Ovary (tissue), 9 donors: ENCODE measurements around the gene RYR2. TPM values are rescaled to one million over a fixed set of nuclear protein-coding genes. Genes with fewer than 3 reads are reported as not detected.

Experiments
- DNase-seq, 5 donors: peaks; one replicate each; pipeline ENCODE4 v3.0.0-alpha.2; 2019 to 2020
- H3K27ac ChIP-seq, 2 donors: fragments of 200-600 bp; one replicate each; pipeline versions ENCODE4 v1.5.1 to v1.8.0; 2019 to 2022
- H3K27me3 ChIP-seq: fragments of 200-600 bp; one replicate; pipeline ENCODE4 v1.8.0; 2022
- H3K36me3 ChIP-seq: fragments of 200-600 bp; sonication (generic); one replicate; pipeline ENCODE4 v1.5.1; 2019
- H3K4me1 ChIP-seq: one replicate; pipeline ENCODE4 v1.8.1; 2013; ENCODE audit warnings: mild to moderate bottlenecking, moderate library complexity; ENCODE audit not compliant: insufficient read depth
- H3K4me3 ChIP-seq: fragments of 200-600 bp; sonication (generic); one replicate; pipeline ENCODE4 v1.5.1; 2017
- H3K9me3 ChIP-seq, 2 donors: fragments of 200-600 bp in 1 of 2; sonication (generic) in 1 of 2; one replicate each; pipeline versions ENCODE4 v1.5.1 to v1.8.1; 2013 to 2019; ENCODE audit warnings: mild to moderate bottlenecking in 1 of 2, moderate library complexity in 1 of 2
- CTCF ChIP-seq, 3 donors: fragments of 450-650 bp in 2 of 3; fragments of 200-600 bp in 1 of 3; IDR thresholded peaks; one replicate each; pipeline versions ENCODE4 v1.5.1 to v1.8.0; 2016 to 2022; ENCODE audit warnings: antibody characterized with exemption in 3 of 3, mild to moderate bottlenecking in 1 of 3
- EP300 ChIP-seq: sonication (generic); formaldehyde crosslinking; IDR thresholded peaks from one replicate; pipeline ENCODE4 v1.6.1; 2017; ENCODE audit warnings: antibody characterized with exemption
- POLR2A ChIP-seq: fragments of 450-650 bp; IDR thresholded peaks from one replicate; pipeline ENCODE4 v1.6.1; 2017; ENCODE audit warnings: antibody characterized with exemption, mild to moderate bottlenecking, moderate library complexity
- WGBS, 3 donors: extraction: QIAGEN DNeasy Blood & Tissue Kit in 1 of 3; methylation state at CpG; one replicate each; pipeline versions ENCODE4 v1.1.5 to v1.1.7; 2013 to 2017; 5-methylcytosine and 5-hydroxymethylcytosine counted together
- intact Hi-C, 4 donors: fragments of 100-400 bp; cut with DNase I; formaldehyde crosslinking; loops; one replicate each; pipeline versions ENCODE4 v1.11.0 to v1.15.1; 2022 to 2023
- polyA plus RNA-seq, 2 donors: library from polyadenylated mRNA; stranded (reverse); fragments of 200-250 nt in 1 of 2; fragments of 350-450 nt in 1 of 2; fragmentation: Illumina TruSeq in 1 of 2; extraction: RNeasy Lipid Tissue Mini Kit (QIAGEN cat#74804) in 1 of 2; gene quantifications; one replicate each; pipeline ENCODE4 v1.2.3, GENCODE V29; 2013 to 2014
- total RNA-seq, 7 donors: library from RNA; depleted of rRNA in 2 of 7; stranded (reverse); fragments of >200 nt in 2 of 7; fragmentation: NEBNext Ultra II Directional in 3 of 7; extraction: Animal tissue kit (Norgen Biotek cat#: 25700) in 3 of 7; gene quantifications; one replicate each; pipeline versions ENCODE4 v1.1.0 to v1.2.4, GENCODE V29; 2016 to 2023
- donor health status: DM: no; HTN: no; CAD: no; lungs with moderate emphysema.
- donor health status: DM: no; HTN: no; CAD: no.
- donor health status: Bipolar disorder and iron deficiency.
- donor health status: DM: yes; HTN: yes; CAD: no.
- donor health status: DM: no; HTN: no; CAD: no.
- donor health status: DM: yes; HTN: yes; CAD: no.

RYR2 gene
- total and polyA plus RNA-seq, 9 donors, result 3.0 to 13.8 (median 5.4) TPM

DNA sequence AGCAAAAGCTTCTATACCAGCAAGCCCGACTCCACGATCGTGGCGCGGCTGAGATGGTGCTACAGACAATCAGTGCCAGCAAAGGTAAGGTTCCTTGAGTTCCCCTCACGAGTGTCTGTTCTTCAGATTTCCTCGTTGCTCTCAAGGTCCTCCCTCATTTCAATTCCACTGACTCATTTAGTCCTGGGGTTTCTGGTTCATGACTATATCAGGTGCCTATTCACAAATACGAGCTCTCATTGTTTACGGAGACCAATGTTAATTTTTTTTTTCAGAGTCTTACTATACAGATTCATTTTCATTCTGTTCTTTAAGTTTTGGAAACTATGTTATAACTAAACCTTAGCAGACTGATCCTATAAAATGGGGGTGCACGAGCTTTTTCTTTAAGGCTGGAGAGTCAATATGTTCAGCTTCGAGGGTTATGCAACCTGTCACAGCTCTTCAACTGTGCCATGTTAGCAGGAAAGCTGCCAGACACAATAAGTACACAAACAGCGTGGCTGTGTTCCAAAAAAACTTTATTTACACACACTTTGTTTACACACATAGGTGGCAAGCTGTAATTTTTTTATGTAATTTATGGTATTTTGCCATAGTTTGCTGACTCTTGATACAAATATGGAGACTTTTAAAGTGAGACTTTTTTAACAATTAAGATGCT, 714.5 kb downstream of the RYR2 start:
- 93 to 95% (median 95%) methylated on average over 12 of the region's 12 CpGs for WGBS, 3 donors
- Histone ChIP-seq H3K4me3 (no peak overlapping the region), H3K27ac (no peak overlapping the region), H3K9me3 (no peaks in the 10 kb centered on the region), H3K4me1 (no peaks in the 10 kb centered on the region), H3K27me3 (no peaks in the 10 kb centered on the region), H3K36me3 (no peaks in the 10 kb centered on the region)
- TF ChIP-seq EP300 (no peak), CTCF (IDR thresholded peaks at IDR 0.05) (no peak), POLR2A (no peak)
- intact Hi-C loops, result no loop called here
- no peak for DNase-seq

- Histone ChIP-seq H3K27me3 (no peaks in the 10 kb centered on the region), H3K27ac (no peak overlapping the region), H3K9me3 (no peaks in the 10 kb centered on the region), H3K4me1 (no peaks in the 10 kb centered on the region), H3K4me3 (no peak overlapping the region), H3K36me3 (no peaks in the 10 kb centered on the region)
- intact Hi-C loops, result no loop called here
- no peak for DNase-seq
- no peak for TF ChIP-seq EP300
- no peak for TF ChIP-seq POLR2A
- TF ChIP-seq CTCF (IDR thresholded peaks at IDR 0.05), result no peak
- WGBS, 3 donors, result 76 to 78% (median 77%) methylated on average over 5 of the region's 5 CpGs
These were observed 717.4 kb downstream of the RYR2 start for GRCh38 chr1:237759377-237759776.

GRCh38 chr1:237760951-237761350, 719.0 kb downstream of the RYR2 start:
- Histone ChIP-seq H3K27me3 (no peaks in the 10 kb centered on the region), H3K4me1 (no peaks in the 10 kb centered on the region), H3K9me3 (no peaks in the 10 kb centered on the region), H3K4me3 (no peak overlapping the region), H3K27ac (no peak overlapping the region), H3K36me3 (no peaks in the 10 kb centered on the region)
- intact Hi-C loops, result no loop called here
- 47 to 61% (median 57%) methylated on average over 5 of the region's 5 CpGs for WGBS, 3 donors
- no peak for DNase-seq
- TF ChIP-seq CTCF (IDR thresholded peaks at IDR 0.05), result no peak
- TF ChIP-seq EP300, result no peak
- no peak for TF ChIP-seq POLR2A

- H3K9me3 ChIP-seq, result no peaks in the 10 kb centered on the region
- H3K4me1 ChIP-seq, result no peaks in the 10 kb centered on the region
- no peaks in the 10 kb centered on the region for H3K27me3 ChIP-seq
- H3K27ac ChIP-seq, result no peak overlapping the region
- intact Hi-C loops, result no loop called here
- TF ChIP-seq EP300, result no peak
- no peak for TF ChIP-seq POLR2A
- no peak for TF ChIP-seq CTCF (IDR thresholded peaks at IDR 0.05)
- no peak for DNase-seq
- no peaks in the 10 kb centered on the region for H3K36me3 ChIP-seq
- 92 to 95% (median 94%) methylated on average over 7 of the region's 7 CpGs for WGBS, 3 donors
- no peak overlapping the region for H3K4me3 ChIP-seq
These were observed 721.2 kb downstream of the RYR2 start for GRCh38 chr1:237763137-237763536.
